Measurements from ENCODE around the gene NFASC. TPM values are rescaled to one million over a fixed set of nuclear protein-coding genes. Genes with fewer than 3 reads are reported as not detected.

NFASC gene
- total RNA-seq, 1 donor from 2014 or later = 0.18 TPM

DNA sequence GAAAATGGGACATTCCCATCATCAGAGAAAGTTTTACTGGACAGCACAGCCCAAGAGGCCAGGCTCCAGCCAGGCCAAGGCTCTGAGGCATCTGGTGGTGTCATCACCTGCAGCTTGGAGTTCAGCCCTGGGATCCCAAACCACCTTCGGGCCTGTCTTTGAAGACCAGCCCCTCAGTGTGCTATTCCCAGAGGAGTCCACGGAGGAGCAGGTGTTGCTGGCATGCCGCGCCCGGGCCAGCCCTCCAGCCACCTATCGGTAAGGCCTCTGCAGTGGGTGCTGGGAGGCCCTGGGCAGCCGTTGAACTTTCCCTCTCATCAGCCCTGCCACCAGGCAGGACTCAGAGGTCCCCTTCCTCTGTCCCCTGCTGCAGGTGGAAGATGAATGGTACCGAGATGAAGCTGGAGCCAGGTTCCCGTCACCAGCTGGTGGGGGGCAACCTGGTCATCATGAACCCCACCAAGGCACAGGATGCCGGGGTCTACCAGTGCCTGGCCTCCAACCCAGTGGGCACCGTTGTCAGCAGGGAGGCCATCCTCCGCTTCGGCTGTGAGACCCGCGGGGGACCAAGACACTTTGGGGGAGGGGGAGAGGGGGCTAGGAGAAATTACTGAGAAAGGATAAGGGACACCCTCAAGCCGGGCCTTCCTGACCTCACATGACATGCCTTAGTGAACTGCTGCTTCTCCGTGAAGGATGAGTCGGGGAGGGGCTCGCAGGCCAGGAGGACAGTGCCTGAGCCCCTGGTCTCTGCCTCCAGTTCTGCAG is 187.3 kb downstream of the NFASC start:
- Mint-ChIP-seq H3K4me1 (ENCODE audit: low read depth) (no peaks in the 10 kb centered on the region), H3K27ac (no peak overlapping the region), H3K9me3 (no peaks in the 10 kb centered on the region), H3K36me3 (ENCODE audit: low read depth) (no peaks in the 10 kb centered on the region), H3K4me3 (ENCODE audit: low read depth) (no peak overlapping the region), H3K27me3 (ENCODE audit: low read depth) (no peaks in the 10 kb centered on the region)
- no peak for DNase-seq (ENCODE audit: low spot score)
- intact Hi-C loops (cut with micrococcal nuclease) = no loop called here

DNA sequence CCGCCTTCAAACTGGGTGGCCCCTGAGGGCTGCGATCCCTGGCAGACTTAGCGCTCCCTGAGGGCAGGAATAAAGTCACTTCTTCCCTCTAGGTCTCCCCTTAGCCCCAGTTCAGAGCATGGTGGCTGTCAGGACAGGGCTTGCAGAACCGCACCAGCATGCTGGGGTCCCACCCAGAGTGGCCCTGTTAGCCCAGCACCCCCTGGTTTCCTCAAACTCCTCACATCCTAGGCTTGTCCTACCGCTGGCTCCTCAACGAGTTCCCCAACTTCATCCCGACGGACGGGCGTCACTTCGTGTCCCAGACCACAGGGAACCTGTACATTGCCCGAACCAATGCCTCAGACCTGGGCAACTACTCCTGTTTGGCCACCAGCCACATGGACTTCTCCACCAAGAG is 188.2 kb downstream of the NFASC start:
- Mint-ChIP-seq H3K36me3 (ENCODE audit: low read depth) (no peaks in the 10 kb centered on the region), H3K27me3 (ENCODE audit: low read depth) (no peaks in the 10 kb centered on the region), H3K4me3 (ENCODE audit: low read depth) (no peak overlapping the region), H3K9me3 (no peaks in the 10 kb centered on the region), H3K27ac (no peak overlapping the region), H3K4me1 (ENCODE audit: low read depth) (no peaks in the 10 kb centered on the region)
- intact Hi-C loops (cut with micrococcal nuclease) = no loop called here
- no peak for DNase-seq (ENCODE audit: low spot score)

DNA sequence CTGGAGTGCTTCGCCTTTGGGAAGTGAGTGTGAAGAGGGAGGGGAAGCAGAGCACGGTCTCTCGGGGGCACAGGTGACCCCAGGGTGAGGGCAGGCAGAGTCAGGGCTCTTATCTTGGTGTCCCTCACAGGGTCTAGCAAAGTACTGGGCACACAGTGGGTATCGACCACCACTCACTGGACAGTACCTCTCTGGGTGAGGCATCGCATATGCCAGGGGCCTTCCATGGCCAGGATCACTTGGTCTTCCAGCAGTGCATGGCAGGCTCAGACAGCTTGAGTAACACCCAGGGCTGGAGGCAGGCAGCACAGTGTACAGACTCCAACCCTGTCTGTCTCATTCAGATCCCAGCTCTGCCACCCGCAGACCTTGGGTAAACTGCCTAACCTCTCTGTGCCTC is 189.0 kb downstream of the NFASC start:
- Mint-ChIP-seq H3K27me3 (ENCODE audit: low read depth) (no peaks in the 10 kb centered on the region), H3K9me3 (no peaks in the 10 kb centered on the region), H3K4me3 (ENCODE audit: low read depth) (no peak overlapping the region), H3K36me3 (ENCODE audit: low read depth) (no peaks in the 10 kb centered on the region), H3K27ac (no peak overlapping the region), H3K4me1 (ENCODE audit: low read depth) (no peaks in the 10 kb centered on the region)
- intact Hi-C loops (cut with micrococcal nuclease) = no loop called here
- no peak for DNase-seq (ENCODE audit: low spot score)

DNA sequence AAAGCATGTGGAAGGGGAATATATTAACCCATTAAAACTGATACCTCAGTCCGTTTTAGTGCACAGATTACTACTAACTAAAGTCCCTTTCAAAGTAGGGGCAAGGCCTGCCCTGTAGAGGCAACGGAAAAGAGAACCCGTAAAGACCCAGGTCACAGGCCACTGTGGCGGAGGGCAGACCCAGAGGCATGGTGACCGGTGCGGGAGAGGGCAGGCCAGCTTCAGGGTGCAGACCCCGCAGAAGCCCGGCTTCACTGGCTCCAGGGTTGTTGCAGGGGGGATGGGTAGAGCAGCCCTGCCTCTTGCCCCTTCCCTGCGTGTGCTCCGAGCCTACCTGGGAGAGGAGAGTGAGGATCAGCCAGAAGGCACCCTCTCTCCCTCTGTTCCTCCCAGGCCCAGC is 190.1 kb downstream of the NFASC start:
- no peaks in the 10 kb centered on the region for H3K27me3 Mint-ChIP-seq (ENCODE audit: low read depth)
- H3K4me3 Mint-ChIP-seq (ENCODE audit: low read depth) = no peak overlapping the region
- no peaks in the 10 kb centered on the region for H3K4me1 Mint-ChIP-seq (ENCODE audit: low read depth)
- DNase-seq (ENCODE audit: low spot score) = no peak
- no peaks in the 10 kb centered on the region for H3K9me3 Mint-ChIP-seq
- intact Hi-C loops (cut with micrococcal nuclease) = loop anchor here (1.0 kb wide), 1 partner anchor 71 kb away; no protein-coding TSS in a partner anchor
- H3K36me3 Mint-ChIP-seq (ENCODE audit: low read depth) = no peaks in the 10 kb centered on the region
- H3K27ac Mint-ChIP-seq = no peak overlapping the region

DNA sequence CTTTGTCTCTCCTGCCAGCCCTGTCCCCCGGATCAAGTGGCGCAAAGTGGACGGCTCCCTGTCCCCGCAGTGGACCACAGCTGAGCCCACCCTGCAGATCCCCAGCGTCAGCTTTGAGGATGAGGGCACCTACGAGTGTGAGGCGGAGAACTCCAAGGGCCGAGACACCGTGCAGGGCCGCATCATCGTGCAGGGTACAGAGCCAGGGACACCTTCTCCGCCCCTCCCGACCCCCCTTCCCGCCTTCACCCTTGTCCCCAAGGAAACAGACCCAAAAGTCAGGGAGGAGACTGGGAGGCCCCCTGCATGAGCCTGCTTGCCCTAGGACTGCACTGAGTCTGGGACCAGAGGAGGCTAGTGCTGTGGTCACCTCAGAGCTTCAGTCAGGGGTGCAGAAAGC is 190.6 kb downstream of the NFASC start:
- Mint-ChIP-seq H3K27me3 (ENCODE audit: low read depth) (no peaks in the 10 kb centered on the region), H3K27ac (no peak overlapping the region), H3K4me3 (ENCODE audit: low read depth) (no peak overlapping the region), H3K36me3 (ENCODE audit: low read depth) (no peaks in the 10 kb centered on the region), H3K9me3 (no peaks in the 10 kb centered on the region), H3K4me1 (ENCODE audit: low read depth) (no peaks in the 10 kb centered on the region)
- intact Hi-C loops (cut with micrococcal nuclease) = loop anchor here (1.0 kb wide), 1 partner anchor 72 kb away; no protein-coding TSS in a partner anchor
- DNase-seq (ENCODE audit: low spot score) = no peak

DNA sequence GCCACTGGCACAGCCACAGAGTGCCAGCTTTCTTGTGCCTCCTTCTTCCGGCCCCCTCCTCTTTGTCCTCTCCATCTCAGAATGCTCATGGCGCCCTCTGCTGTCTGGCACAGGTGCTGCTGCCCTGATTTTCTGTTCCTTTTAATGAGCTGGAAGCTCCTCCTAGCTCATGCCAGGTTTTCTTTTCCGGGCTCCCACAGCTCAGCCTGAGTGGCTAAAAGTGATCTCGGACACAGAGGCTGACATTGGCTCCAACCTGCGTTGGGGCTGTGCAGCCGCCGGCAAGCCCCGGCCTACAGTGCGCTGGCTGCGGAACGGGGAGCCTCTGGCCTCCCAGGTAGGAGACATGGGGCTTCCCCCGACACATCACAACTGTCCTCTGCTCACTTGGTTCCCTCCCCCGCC is 191.0 kb downstream of the NFASC start:
- intact Hi-C loops (cut with micrococcal nuclease) = loop anchor here (1.0 kb wide), 1 partner anchor 72 kb away; no protein-coding TSS in a partner anchor
- H3K9me3 Mint-ChIP-seq = no peaks in the 10 kb centered on the region
- peak; percentile 60 for DNase-seq (ENCODE audit: low spot score)
- no peaks in the 10 kb centered on the region for H3K36me3 Mint-ChIP-seq (ENCODE audit: low read depth)
- H3K4me1 Mint-ChIP-seq (ENCODE audit: low read depth) = no peaks in the 10 kb centered on the region
- H3K27me3 Mint-ChIP-seq (ENCODE audit: low read depth) = no peaks in the 10 kb centered on the region
- no peak overlapping the region for H3K4me3 Mint-ChIP-seq (ENCODE audit: low read depth)
- H3K27ac Mint-ChIP-seq = no peak overlapping the region

DNA sequence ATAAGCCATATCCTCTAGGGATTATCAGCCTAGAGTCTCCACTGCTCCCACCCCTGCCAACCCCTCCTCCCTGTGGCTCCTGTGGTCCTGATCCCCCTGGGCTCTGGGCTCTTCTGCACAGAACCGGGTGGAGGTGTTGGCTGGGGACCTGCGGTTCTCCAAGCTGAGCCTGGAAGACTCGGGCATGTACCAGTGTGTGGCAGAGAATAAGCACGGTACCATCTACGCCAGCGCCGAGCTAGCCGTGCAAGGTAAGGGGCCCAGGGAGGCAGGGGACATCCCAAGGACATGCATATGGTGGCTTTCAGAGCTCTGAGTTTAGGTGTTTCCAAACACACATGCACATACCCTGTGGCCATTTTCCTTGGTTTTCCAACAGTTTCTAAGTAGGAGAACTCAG is 191.7 kb downstream of the NFASC start:
- Mint-ChIP-seq H3K27ac (no peak overlapping the region), H3K36me3 (ENCODE audit: low read depth) (no peaks in the 10 kb centered on the region), H3K9me3 (no peaks in the 10 kb centered on the region), H3K27me3 (ENCODE audit: low read depth) (no peaks in the 10 kb centered on the region), H3K4me3 (ENCODE audit: low read depth) (no peak overlapping the region), H3K4me1 (ENCODE audit: low read depth) (no peaks in the 10 kb centered on the region)
- intact Hi-C loops (cut with micrococcal nuclease) = no loop called here
- DNase-seq (ENCODE audit: low spot score) = no peak

DNA sequence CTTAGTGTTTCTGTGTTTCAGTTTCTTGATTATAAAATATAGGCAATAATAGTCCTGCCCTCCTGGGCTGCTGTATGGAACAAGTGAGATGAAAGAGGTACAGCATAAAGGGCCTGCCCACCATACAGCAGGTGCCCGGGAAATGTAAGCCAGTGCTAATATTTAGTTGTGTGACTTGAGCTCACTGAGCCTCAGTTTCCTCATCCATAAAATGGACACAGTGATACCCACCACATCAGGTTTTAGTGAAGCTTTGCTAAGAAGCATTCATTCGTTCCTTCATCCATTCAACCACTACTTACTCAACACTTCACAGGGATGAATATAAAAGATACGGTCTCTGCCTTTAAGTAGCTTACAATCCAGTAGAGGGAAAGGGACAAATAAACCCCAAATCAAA is 192.2 kb downstream of the NFASC start:
- H3K9me3 Mint-ChIP-seq = no peaks in the 10 kb centered on the region
- no peaks in the 10 kb centered on the region for H3K36me3 Mint-ChIP-seq (ENCODE audit: low read depth)
- no peak overlapping the region for H3K4me3 Mint-ChIP-seq (ENCODE audit: low read depth)
- no peak overlapping the region for H3K27ac Mint-ChIP-seq
- intact Hi-C loops (cut with micrococcal nuclease) = no loop called here
- DNase-seq (ENCODE audit: low spot score) = no peak
- H3K4me1 Mint-ChIP-seq (ENCODE audit: low read depth) = no peaks in the 10 kb centered on the region
- H3K27me3 Mint-ChIP-seq (ENCODE audit: low read depth) = no peaks in the 10 kb centered on the region

DNA sequence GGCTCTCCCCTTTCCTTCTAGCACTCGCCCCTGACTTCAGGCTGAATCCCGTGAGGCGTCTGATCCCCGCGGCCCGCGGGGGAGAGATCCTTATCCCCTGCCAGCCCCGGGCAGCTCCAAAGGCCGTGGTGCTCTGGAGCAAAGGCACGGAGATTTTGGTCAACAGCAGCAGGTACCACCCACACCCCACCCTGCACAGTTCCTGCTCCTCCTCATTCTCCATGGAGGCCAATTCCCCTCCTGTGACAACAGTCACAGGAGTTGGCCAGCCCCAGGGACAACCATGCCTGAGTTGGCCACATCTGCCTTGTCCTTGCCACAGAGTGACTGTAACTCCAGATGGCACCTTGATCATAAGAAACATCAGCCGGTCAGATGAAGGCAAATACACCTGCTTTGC is 193.6 kb downstream of the NFASC start:
- H3K36me3 Mint-ChIP-seq (ENCODE audit: low read depth) = no peaks in the 10 kb centered on the region
- no peaks in the 10 kb centered on the region for H3K4me1 Mint-ChIP-seq (ENCODE audit: low read depth)
- H3K9me3 Mint-ChIP-seq = no peaks in the 10 kb centered on the region
- H3K27me3 Mint-ChIP-seq (ENCODE audit: low read depth) = no peaks in the 10 kb centered on the region
- no peak overlapping the region for H3K4me3 Mint-ChIP-seq (ENCODE audit: low read depth)
- H3K27ac Mint-ChIP-seq = no peak overlapping the region
- intact Hi-C loops (cut with micrococcal nuclease) = no loop called here
- no peak for DNase-seq (ENCODE audit: low spot score)

DNA sequence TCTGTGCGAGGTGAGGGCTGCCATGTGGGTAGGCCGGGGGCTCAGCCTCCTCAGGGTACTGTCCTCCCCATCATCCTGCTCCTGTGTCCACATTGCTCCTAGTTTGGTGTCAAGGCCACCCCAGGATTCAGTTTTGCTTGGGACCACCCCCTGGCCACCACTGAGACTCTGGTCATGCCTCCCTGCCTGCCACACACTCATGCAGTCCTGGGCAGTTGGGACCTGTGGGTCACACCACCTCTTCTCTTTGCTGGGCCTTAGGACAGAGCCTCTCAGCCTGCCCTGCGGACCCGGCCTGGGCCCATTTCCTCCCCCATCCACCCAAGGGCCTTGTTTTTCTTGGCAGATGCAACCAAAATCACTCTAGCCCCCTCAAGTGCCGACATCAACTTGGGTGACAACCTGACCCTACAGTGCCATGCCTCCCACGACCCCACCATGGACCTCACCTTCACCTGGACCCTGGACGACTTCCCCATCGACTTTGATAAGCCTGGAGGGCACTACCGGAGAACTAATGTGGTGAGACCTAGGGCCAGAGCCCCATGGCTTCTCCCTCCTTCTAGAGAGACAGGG is 194.2 kb downstream of the NFASC start:
- no peaks in the 10 kb centered on the region for H3K9me3 Mint-ChIP-seq
- no peak for DNase-seq (ENCODE audit: low spot score)
- H3K36me3 Mint-ChIP-seq (ENCODE audit: low read depth) = no peaks in the 10 kb centered on the region
- no peak overlapping the region for H3K27ac Mint-ChIP-seq
- no peaks in the 10 kb centered on the region for H3K27me3 Mint-ChIP-seq (ENCODE audit: low read depth)
- H3K4me3 Mint-ChIP-seq (ENCODE audit: low read depth) = no peak overlapping the region
- intact Hi-C loops (cut with micrococcal nuclease) = no loop called here
- H3K4me1 Mint-ChIP-seq (ENCODE audit: low read depth) = no peaks in the 10 kb centered on the region

DNA sequence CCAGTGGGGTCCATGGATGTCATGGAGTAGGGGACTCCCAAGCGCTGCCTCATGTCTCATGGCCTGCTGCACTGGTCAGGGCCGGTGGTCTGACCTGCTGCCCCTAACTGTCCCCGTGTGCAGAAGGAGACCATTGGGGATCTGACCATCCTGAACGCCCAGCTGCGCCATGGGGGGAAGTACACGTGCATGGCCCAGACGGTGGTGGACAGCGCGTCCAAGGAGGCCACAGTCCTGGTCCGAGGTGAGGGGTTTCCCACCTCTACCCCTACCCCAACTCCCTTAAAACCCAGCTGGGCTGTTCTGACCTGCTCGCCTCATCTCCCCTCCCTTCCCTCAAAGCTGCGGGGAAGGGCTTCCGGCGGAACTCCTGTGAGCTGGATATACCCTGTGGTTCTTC is 195.0 kb downstream of the NFASC start:
- Mint-ChIP-seq H3K27ac (no peak overlapping the region), H3K27me3 (ENCODE audit: low read depth) (no peaks in the 10 kb centered on the region), H3K9me3 (no peaks in the 10 kb centered on the region), H3K4me3 (ENCODE audit: low read depth) (no peak overlapping the region), H3K4me1 (ENCODE audit: low read depth) (no peaks in the 10 kb centered on the region), H3K36me3 (ENCODE audit: low read depth) (no peaks in the 10 kb centered on the region)
- intact Hi-C loops (cut with micrococcal nuclease) = no loop called here
- DNase-seq (ENCODE audit: low spot score) = no peak

DNA sequence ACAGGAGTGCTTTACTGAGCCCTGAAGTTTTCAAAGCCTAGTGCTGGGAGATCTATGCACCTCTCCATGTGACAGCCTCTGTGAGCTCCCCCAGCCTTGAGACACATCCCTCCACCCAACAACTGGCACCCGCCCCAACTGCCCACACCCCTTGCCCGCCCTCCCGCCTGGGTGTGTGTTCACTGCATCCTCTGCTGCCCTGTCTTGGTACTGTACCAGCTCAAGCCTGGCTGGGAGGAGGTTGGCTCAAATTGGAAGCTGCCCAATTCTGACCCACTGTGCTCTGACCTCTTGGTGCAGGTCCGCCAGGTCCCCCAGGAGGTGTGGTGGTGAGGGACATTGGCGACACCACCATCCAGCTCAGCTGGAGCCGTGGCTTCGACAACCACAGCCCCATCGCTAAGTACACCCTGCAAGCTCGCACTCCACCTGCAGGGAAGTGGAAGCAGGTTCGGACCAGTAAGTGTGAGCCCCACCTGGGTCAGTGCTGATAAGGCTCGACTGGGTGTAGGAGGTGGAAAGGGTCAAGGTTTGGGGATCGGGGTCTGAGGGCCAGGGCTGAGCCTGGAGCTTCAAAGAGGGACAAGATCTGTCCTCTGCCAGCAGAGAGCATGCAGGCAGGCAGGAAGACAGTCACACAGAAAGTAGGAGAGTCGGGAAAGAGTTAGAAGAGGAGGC is 195.6 kb downstream of the NFASC start:
- H3K36me3 Mint-ChIP-seq (ENCODE audit: low read depth) = no peaks in the 10 kb centered on the region
- H3K27ac Mint-ChIP-seq = no peak overlapping the region
- no peaks in the 10 kb centered on the region for H3K27me3 Mint-ChIP-seq (ENCODE audit: low read depth)
- DNase-seq (ENCODE audit: low spot score) = no peak
- H3K4me3 Mint-ChIP-seq (ENCODE audit: low read depth) = no peak overlapping the region
- H3K9me3 Mint-ChIP-seq = no peaks in the 10 kb centered on the region
- no peaks in the 10 kb centered on the region for H3K4me1 Mint-ChIP-seq (ENCODE audit: low read depth)
- intact Hi-C loops (cut with micrococcal nuclease) = no loop called here

DNA sequence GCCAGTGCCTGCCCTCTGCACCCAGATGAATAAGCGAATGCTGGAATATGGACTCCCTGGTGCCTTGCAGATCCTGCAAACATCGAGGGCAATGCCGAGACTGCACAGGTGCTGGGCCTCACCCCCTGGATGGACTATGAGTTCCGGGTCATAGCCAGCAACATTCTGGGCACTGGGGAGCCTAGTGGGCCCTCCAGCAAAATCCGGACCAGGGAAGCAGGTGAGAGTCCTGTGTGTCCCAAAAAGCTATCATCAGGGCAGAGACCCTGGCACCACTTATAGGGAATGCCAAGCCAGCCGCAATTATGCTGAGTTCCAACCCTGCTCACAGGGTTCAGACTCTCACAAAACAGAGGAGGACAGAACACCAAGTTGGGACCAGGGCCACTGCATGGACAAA is 196.4 kb downstream of the NFASC start:
- Mint-ChIP-seq H3K27me3 (ENCODE audit: low read depth) (no peaks in the 10 kb centered on the region), H3K4me1 (ENCODE audit: low read depth) (no peaks in the 10 kb centered on the region), H3K27ac (no peak overlapping the region), H3K36me3 (ENCODE audit: low read depth) (no peaks in the 10 kb centered on the region), H3K4me3 (ENCODE audit: low read depth) (no peak overlapping the region), H3K9me3 (no peaks in the 10 kb centered on the region)
- no peak for DNase-seq (ENCODE audit: low spot score)
- intact Hi-C loops (cut with micrococcal nuclease) = no loop called here

Data from activated T-helper 2 cell treated with anti-CD3 and anti-CD28 coated beads, Interferon-gamma antibody, Interleukin-2, Interleukin-4, amounts not matched to agents 10 μg/mL and 5 μg/mL and 100 μg/mL, durations not matched to agents 14 hours and 24 hours and 36 hours (primary cell).